Cardiac fibroblast (primary cell): ENCODE results near the gene COPS7A.

Source experiments
- DNase-seq, 2 donors: peaks; one replicate each; pipeline versions ENCODE4 v3.0.0 to v3.0.0-alpha.2; 2010; ENCODE audit warnings: low read depth in 2 of 2
- H3K4me3 ChIP-seq, 2 donors: replicated peaks in 1 of 2; 1 replicate in 1 of 2; 2 replicates in 1 of 2; pipeline ENCODE4 v1.5.1; 2011; ENCODE audit warnings: low read depth in 2 of 2, low read length in 2 of 2, mild to moderate bottlenecking in 2 of 2, moderate library complexity in 1 of 2
- TF ChIP-seq, protein P1 (sequence below): IDR thresholded peaks from one replicate; pipeline ENCODE4 v1.5.1; 2011; ENCODE audit warnings: low read depth, mild to moderate bottlenecking, low read length, inconsistent platforms

Gene COPS7A

DNA sequence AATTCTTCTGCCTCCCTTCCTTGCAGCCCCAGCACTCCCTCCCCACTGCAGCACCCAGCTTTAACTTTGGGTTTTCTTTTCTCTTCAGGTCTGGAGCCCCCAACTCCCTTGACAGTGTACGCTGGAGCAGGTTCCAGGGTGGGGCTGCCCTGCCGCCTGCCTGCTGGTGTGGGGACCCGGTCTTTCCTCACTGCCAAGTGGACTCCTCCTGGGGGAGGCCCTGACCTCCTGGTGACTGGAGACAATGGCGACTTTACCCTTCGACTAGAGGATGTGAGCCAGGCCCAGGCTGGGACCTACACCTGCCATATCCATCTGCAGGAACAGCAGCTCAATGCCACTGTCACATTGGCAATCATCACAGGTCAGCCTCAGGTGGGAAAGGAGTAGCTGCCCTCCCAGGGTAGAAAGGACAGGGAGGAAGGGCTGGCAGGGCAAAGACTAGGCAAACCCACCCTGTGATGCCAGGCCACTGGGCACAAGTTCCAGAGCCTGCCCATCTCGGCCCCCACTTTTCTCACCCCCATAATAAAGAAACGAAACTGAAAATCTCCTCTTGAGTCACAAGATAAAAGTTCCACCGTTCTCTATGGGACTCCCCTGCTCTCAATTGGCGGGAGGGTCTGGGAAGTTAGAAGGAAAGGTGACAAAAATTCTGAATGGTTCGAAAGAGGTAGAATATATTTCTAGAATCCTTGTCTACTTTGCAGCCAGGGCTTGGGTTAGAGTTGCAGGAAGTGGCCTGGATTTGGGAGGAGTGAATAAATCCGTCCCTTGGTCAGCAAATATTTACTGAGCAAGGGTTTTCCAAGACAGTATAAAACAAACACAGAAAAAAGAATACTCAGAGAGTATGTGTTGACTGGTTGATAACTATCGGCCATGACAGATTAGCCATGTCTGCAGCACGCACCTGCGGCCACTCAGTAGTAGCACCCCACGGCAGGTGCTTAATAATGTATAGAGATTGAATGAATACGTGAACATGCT is 51.6 kb downstream of the COPS7A start:
- TF ChIP-seq, protein P1, sequence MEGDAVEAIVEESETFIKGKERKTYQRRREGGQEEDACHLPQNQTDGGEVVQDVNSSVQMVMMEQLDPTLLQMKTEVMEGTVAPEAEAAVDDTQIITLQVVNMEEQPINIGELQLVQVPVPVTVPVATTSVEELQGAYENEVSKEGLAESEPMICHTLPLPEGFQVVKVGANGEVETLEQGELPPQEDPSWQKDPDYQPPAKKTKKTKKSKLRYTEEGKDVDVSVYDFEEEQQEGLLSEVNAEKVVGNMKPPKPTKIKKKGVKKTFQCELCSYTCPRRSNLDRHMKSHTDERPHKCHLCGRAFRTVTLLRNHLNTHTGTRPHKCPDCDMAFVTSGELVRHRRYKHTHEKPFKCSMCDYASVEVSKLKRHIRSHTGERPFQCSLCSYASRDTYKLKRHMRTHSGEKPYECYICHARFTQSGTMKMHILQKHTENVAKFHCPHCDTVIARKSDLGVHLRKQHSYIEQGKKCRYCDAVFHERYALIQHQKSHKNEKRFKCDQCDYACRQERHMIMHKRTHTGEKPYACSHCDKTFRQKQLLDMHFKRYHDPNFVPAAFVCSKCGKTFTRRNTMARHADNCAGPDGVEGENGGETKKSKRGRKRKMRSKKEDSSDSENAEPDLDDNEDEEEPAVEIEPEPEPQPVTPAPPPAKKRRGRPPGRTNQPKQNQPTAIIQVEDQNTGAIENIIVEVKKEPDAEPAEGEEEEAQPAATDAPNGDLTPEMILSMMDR, result no peak
- no peak for DNase-seq
- no peak overlapping the region for H3K4me3 ChIP-seq

DNA sequence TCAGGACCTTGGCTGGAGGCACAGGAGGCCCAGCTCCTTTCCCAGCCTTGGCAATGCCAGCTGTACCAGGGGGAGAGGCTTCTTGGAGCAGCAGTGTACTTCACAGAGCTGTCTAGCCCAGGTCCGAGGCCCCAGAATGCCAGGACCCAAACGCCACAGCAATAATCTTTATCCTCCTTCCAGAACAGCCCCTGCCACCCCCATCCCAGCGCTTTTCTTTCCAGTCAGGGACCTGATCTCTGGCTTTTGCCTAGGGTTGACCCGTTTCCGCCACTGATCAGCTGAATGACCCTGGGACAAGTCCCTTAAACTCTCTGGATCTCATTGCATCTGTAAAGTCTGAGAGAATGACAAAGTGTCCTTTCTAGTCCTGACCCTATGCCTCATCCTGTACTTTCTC is 53.5 kb downstream of the COPS7A start:
- no peak overlapping the region for H3K4me3 ChIP-seq
- no peak for DNase-seq
- TF ChIP-seq, protein P1, result no peak

DNA sequence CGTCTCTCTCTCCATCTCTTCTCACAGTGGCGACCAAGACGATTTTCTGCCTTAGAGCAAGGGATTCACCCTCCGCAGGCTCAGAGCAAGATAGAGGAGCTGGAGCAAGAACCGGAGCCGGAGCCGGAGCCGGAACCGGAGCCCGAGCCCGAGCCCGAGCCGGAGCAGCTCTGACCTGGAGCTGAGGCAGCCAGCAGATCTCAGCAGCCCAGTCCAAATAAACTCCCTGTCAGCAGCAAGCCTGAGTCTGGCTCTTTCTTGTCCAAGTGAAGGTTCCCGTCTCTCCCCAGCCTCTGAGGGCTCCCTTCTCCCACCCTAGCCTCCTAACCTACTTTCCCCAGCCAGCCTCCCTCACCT is 54.3 kb downstream of the COPS7A start:
- TF ChIP-seq, protein P1, result no peak
- peak; percentile 34 to 57 for DNase-seq
- H3K4me3 ChIP-seq, result peak overlapping the region; percentile 37 to 45

DNA sequence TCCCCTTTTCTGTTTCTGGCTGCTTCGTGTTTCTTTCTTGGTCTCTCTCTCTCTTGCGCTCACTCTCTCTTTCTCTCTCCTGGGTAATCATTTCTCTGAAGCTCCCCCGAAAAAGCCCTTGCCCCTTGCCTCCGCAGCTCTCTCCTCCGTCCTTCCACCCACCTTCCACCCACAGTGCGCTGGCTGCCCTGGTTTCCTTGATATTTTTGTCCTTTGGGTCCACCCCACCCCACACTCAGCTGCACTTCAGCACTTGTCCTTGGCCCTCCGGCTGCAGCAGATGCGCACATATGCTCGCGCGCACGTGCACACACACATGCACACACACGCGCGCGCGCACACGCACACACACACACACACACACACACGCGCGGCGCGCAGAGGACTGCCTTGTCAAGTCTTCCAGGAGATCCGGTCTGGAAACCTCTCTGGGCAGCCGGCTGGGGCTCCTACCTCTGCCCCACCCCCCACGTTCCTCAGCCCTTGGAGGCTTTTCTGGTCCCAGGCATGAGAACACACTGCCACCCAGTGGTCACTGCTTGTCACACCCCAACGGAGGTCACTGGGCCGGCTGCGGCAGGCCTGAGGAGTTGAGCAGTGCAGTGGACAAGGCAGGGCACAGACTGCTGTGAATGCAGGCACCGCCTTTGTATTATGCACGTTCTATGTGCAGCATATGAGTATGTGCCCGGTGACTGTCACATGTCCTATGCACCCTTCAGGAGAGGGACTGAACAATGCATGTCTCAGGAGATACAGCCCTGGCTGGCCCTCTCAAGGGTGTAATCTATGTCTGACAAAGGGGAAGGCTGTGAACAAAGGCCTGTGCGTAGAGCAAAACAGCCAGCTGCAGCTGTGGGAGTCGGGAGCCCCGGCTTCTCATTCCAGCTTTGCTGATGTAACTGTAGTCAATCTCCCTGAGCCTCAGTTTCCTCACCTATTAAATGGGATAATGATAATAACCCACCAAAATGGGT is 55.0 kb downstream of the COPS7A start:
- TF ChIP-seq, protein P1, result peak; percentile 90
- DNase-seq, result peak; percentile 94 to 96
- H3K4me3 ChIP-seq, result peak overlapping the region; percentile 37 to 45

DNA sequence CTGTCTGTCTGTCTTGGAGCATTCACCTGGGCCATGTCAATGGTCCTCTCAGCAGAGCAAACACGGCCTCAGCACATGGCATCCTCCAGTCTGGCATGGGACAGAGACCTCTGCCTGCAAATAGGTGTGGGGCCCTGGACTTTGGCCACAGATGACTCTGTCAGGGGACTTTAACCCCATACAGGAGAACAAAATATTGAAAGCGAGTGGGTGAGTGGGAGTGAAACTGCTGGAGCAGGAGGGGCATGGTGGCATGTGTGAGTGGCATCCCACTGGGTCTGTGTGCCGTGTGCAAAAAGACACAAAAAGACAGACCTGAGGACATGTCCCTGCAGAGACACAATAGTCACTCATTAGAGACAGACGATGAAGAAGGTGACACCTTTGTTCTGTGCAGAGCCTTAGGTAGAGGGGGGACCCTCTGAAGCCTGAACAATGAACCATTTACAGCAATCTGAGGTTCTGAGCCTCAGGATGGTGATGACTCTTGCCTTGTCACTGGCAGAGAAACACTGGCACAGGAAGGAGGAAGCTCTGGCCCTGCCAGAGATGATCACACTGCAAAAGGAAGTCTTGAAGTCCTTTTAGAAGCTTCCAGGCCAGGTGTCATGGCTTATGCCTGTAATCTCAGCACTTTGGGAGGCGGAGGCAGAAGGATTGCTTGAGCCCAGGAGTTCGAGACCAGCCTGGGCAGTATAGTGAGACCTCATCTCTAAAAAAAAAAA is 56.0 kb downstream of the COPS7A start:
- H3K4me3 ChIP-seq, result no peak overlapping the region
- DNase-seq, result no peak
- TF ChIP-seq, protein P1, result no peak

DNA sequence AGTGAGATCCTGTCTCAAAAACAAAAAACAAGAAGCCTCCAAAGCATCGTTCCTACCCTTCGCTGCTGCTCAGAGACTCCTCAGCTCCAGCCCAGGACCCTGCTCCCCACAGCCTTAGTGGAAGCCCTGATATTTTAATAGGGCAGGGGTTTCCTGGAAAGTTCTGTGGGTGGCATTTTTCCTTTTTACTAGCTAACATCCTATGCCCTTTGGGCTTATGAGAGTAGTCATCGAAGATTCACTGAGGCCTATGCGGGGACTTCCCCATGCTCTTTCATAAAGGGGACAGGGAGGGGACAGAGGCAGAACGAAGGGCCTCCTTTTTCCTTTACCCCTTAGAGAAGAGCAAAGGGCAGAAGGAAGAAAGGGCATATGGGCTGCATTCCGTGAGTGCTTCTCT is 56.7 kb downstream of the COPS7A start:
- no peak for DNase-seq
- TF ChIP-seq, protein P1, result no peak
- H3K4me3 ChIP-seq, result no peak overlapping the region
